Vagina (tissue), 2 donors: Measurements from ENCODE around the gene S100A2. TPM values are rescaled to one million over a fixed set of nuclear protein-coding genes. Genes with fewer than 3 reads are reported as not detected.
"Not testable (repeated sequence)": the region's sequence is repeated elsewhere in the genome, so short reads cannot be mapped to it uniquely, and the experiment has no call there.

Source experiments
- DNase-seq, 2 donors: peaks; one replicate each; pipeline ENCODE4 v3.0.0-alpha.2; 2017; ENCODE audit errors: extremely low spot score in 2 of 2
- H3K27ac ChIP-seq: fragments of 200-600 bp; sonication (generic); one replicate; pipeline ENCODE4 v1.5.1; 2019
- H3K27me3 ChIP-seq: fragments of 200-600 bp; sonication (generic); one replicate; pipeline ENCODE4 v1.5.1; 2019
- H3K36me3 ChIP-seq, 2 donors: fragments of 200-600 bp; sonication (generic); one replicate each; pipeline ENCODE4 v1.5.1; 2017 to 2019
- H3K4me1 ChIP-seq: fragments of 200-600 bp; sonication (generic); one replicate; pipeline ENCODE4 v1.5.1; 2019
- H3K4me3 ChIP-seq, 2 donors: fragments of 200-600 bp; sonication (generic); 1 replicate in 1 of 2; 2 replicates in 1 of 2; pipeline ENCODE4 v1.5.1; 2016 to 2019
- H3K9me3 ChIP-seq: fragments of 200-600 bp; sonication (generic); one replicate; pipeline ENCODE4 v1.5.1; 2019
- POLR2A ChIP-seq, 2 donors: fragments of 450-650 bp; IDR thresholded peaks; one replicate each; pipeline ENCODE4 v1.6.1; 2017; ENCODE audit warnings: antibody characterized with exemption in 2 of 2, mild to moderate bottlenecking in 2 of 2, moderate library complexity in 2 of 2
- POLR2AphosphoS5 ChIP-seq, 2 donors: sonication (generic); formaldehyde crosslinking; IDR thresholded peaks; one replicate each; pipeline ENCODE4 v1.9.0; 2017; ENCODE audit warnings: antibody characterized with exemption in 2 of 2, mild to moderate bottlenecking in 2 of 2, low read depth in 1 of 2; ENCODE audit not compliant: insufficient read depth in 1 of 2
- intact Hi-C: fragments of 100-400 bp; cut with DNase I; formaldehyde crosslinking; loops from one replicate; pipeline ENCODE4 v1.15.1; 2023
- total RNA-seq: library from RNA; depleted of rRNA; stranded (reverse); fragments of >200 nt; gene quantifications from one replicate; pipeline ENCODE4 v1.2.3, GENCODE V29; 2016
- TF ChIP-seq, protein P1 (sequence below), 3 experiments: fragments of 450-650 bp in 2 of 3; fragments of 200-600 bp in 1 of 3; sonication (generic) in 1 of 3; IDR thresholded peaks; one replicate each; pipeline ENCODE4 v1.5.1; 2017 to 2019; ENCODE audit warnings: antibody characterized with exemption in 3 of 3, mild to moderate bottlenecking in 2 of 3, moderate library complexity in 2 of 3

The S100A2 gene
- total RNA-seq, 1 donor from 2014 or later, result 470 TPM

DNA sequence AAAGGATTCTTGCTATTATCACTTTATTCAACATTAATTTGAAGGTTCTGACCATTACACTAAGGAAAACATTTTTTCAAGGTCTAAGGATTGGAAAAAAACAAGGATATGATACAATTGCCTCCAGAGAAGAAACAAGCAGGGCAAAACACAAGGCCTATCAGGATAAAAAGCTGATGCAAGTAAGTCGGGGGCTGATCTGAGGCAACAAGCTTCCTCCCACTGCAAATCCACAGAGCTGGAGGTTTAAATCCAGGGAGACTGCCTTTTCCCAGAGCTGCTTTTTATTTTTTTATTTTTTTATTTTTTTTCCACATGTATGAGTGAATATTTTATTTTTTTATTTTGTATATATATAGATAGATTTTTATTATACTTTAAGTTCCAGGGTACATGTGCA is 19.4 kb upstream of the S100A2 start:
- DNase-seq, result no peak
- no peaks in the 10 kb centered on the region for H3K9me3 ChIP-seq
- TF ChIP-seq POLR2AphosphoS5 (IDR thresholded peaks at IDR 0.05; ENCODE audit: insufficient read depth in 1 of 2, low read depth in 1 of 2) (no peak), POLR2A (IDR thresholded peaks at IDR 0.05) (no peak)
- TF ChIP-seq, protein P1, sequence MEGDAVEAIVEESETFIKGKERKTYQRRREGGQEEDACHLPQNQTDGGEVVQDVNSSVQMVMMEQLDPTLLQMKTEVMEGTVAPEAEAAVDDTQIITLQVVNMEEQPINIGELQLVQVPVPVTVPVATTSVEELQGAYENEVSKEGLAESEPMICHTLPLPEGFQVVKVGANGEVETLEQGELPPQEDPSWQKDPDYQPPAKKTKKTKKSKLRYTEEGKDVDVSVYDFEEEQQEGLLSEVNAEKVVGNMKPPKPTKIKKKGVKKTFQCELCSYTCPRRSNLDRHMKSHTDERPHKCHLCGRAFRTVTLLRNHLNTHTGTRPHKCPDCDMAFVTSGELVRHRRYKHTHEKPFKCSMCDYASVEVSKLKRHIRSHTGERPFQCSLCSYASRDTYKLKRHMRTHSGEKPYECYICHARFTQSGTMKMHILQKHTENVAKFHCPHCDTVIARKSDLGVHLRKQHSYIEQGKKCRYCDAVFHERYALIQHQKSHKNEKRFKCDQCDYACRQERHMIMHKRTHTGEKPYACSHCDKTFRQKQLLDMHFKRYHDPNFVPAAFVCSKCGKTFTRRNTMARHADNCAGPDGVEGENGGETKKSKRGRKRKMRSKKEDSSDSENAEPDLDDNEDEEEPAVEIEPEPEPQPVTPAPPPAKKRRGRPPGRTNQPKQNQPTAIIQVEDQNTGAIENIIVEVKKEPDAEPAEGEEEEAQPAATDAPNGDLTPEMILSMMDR (IDR thresholded peaks at IDR 0.05), result no peak

DNA sequence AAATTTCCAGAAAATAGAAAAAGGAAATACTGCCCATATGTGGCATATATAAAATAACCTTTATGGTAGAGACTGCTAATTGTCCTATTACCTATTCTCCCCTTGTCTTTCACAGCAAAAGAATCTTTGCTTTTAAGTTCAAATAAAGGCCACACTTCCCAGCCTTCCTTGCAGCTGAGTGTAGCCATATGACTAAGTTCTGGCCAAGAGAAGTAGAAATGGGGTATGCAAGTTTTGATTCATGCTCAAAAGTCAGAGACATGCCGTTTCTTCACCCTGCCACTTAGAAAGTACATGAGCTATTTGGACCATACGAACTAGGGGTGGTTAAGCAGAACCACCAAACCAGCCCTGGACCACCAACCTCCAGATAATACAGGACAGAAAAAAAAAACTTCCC is 18.3 kb upstream of the S100A2 start:
- DNase-seq, result no peak
- Histone ChIP-seq H3K9me3 (no peaks in the 10 kb centered on the region), H3K36me3 (no peaks in the 10 kb centered on the region), H3K27me3 (no peaks in the 10 kb centered on the region), H3K4me3 (no peak overlapping the region), H3K27ac (no peak overlapping the region), H3K4me1 (no peaks in the 10 kb centered on the region)
- intact Hi-C loops, result no loop called here
- TF ChIP-seq POLR2AphosphoS5 (IDR thresholded peaks at IDR 0.05; ENCODE audit: insufficient read depth in 1 of 2, low read depth in 1 of 2) (no peak), POLR2A (IDR thresholded peaks at IDR 0.05) (no peak)
- TF ChIP-seq, protein P1 (IDR thresholded peaks at IDR 0.05), result no peak

More for the DNA sequence above, 19.4 kb upstream of the S100A2 start:
- H3K36me3 ChIP-seq, result no peaks in the 10 kb centered on the region
- no peaks in the 10 kb centered on the region for H3K27me3 ChIP-seq
- no peak overlapping the region for H3K27ac ChIP-seq
- no peak overlapping the region for H3K4me3 ChIP-seq
- intact Hi-C loops, result no loop called here
- no peaks in the 10 kb centered on the region for H3K4me1 ChIP-seq

DNA sequence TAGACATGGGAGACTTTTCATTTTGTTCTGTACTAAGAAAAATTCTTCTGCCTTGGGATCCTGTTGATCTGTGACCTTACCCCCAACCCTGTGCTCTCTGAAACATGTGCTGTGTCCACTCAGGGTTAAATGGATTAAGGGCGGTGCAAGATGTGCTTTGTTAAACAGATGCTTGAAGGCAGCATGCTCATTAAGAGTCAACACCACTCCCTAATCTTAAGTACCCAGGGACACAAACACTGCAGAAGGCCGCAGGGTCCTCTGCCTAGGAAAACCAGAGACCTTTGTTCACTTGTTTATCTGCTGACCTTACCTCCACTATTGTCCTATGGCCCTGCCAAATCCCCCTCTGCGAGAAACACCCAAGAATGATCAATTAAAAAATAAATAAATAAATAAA is 17.9 kb upstream of the S100A2 start:
- H3K27me3 ChIP-seq, intact Hi-C loops: not testable (repeated sequence)

DNA sequence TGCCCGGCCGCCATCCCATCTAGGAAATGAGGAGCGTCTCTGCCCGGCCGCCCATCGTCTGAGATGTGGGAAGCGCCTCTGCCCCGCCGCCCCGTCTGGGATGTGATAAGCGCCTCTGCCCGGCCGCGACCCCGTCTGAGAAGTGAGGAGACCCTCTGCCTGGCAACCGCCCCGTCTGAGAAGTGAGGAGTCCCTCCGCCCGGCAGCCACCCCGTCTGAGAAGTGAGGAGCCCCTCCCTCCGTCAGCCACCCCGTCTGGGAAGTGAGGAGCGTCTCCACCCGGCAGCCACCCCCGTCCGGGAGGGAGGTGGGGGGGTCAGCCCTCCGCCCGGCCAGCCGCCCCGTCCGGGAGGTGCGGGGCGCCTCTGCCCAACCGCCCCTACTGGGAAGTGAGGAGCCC is 17.2 kb upstream of the S100A2 start:
- DNase-seq, H3K4me1 ChIP-seq, H3K36me3 ChIP-seq, H3K4me3 ChIP-seq, H3K27ac ChIP-seq, intact Hi-C loops, H3K9me3 ChIP-seq, H3K27me3 ChIP-seq: not testable (repeated sequence)

More for the DNA sequence above, 17.9 kb upstream of the S100A2 start:
- H3K36me3 ChIP-seq, H3K4me1 ChIP-seq, H3K27ac ChIP-seq, H3K4me3 ChIP-seq, H3K9me3 ChIP-seq, DNase-seq: not testable (repeated sequence)

DNA sequence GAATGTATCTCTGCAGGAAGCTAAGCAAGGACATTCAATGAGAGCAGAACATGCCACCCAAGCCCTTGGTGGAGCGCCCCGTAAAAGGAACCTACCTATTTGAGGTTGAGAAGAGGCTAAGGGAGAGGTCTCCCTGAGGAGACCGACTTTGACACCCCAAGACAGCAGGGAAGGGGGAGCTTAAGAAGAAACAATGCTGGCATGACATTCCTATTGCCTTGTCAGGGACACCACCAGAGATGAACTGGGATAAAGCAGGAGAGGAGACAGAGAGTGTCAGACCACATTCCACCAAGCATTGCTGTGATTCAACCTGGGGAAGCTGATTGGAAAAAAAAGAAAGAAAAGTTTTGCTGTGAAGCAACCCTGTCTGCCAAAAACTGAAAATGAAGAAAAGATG is 13.3 kb upstream of the S100A2 start:
- H3K4me1 ChIP-seq, result peaks cover 12% of the 10 kb centered on the region
- DNase-seq, result no peak
- no peaks in the 10 kb centered on the region for H3K27me3 ChIP-seq
- no peak overlapping the region for H3K4me3 ChIP-seq
- H3K36me3 ChIP-seq, result no peaks in the 10 kb centered on the region
- H3K9me3 ChIP-seq, result no peaks in the 10 kb centered on the region
- TF ChIP-seq, protein P1 (IDR thresholded peaks at IDR 0.05), result no peak
- no peak overlapping the region for H3K27ac ChIP-seq
- intact Hi-C loops, result no loop called here

DNA sequence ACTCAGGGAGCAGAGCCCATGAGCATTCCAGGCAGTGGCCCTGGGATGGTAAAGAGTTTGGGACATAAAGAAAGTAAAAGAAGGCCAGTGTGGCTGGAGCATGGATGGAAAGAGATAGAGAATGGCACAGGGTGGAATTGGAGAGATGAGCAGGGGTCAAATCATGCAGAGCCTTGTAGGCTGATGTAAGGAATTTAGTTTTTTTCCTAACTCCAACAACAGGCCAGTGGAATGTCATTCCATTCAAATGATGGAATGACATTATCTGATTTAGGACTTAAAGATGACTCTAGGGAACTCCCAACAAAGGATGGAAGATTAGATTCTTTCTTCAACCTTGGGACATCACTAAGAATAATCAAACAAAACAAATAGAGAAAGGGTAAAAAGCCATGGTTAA is 12.8 kb upstream of the S100A2 start:
- peaks cover 15% of the 10 kb centered on the region for H3K4me1 ChIP-seq
- H3K27me3 ChIP-seq, result no peaks in the 10 kb centered on the region
- no peak for DNase-seq
- H3K27ac ChIP-seq, result no peak overlapping the region
- no peaks in the 10 kb centered on the region for H3K9me3 ChIP-seq
- TF ChIP-seq, protein P1 (IDR thresholded peaks at IDR 0.05), result no peak
- TF ChIP-seq POLR2AphosphoS5 (IDR thresholded peaks at IDR 0.05; ENCODE audit: insufficient read depth in 1 of 2, low read depth in 1 of 2), result no peak
- no peak for TF ChIP-seq POLR2A (IDR thresholded peaks at IDR 0.05)
- H3K36me3 ChIP-seq, result no peaks in the 10 kb centered on the region
- intact Hi-C loops, result no loop called here
- no peak overlapping the region for H3K4me3 ChIP-seq
